Panc1 (cell line): ENCODE data around the gene CDH13. TPM values are rescaled to one million over a fixed set of nuclear protein-coding genes. Genes with fewer than 3 reads are reported as not detected.

ENCODE experiments used
- ATAC-seq: fragments of 200-7000 bp; cut with Tn5 transposase; 2 replicates; pipeline ENCODE4 v1.9.1; 2020; ENCODE audit warnings: mild to moderate bottlenecking, moderate library complexity
- BruUV-seq: library from RNA; stranded (reverse); fragments of 400-500 nt; replicated peaks from 2 replicates; lab custom pipeline; 2021; lab: Mats Ljungman, UMichigan
- CTCF ChIA-PET: fragments of 300-600 bp; sonication (Branson Sonifier 250); formaldehyde crosslinking; loops from one replicate; lab custom pipeline; 2022; ENCODE audit warnings: antibody characterized with exemption; lab: Charles Lee
- POLR2A ChIA-PET: fragments of 300-600 bp; sonication (Branson Sonifier 250); formaldehyde crosslinking; loops from one replicate; lab custom pipeline; 2022; ENCODE audit warnings: antibody characterized with exemption; lab: Charles Lee
- DNase-seq: peaks from one replicate; pipeline ENCODE4 v3.0.0-alpha.2; 2010; ENCODE audit warnings: low read depth, low spot score
- H3K27ac ChIP-seq: 2 replicates; pipeline ENCODE4 v1.5.1; 2011; ENCODE audit warnings: mild to moderate bottlenecking, low read length, inconsistent platforms
- H3K27me3 ChIP-seq: fragments of 200-500 bp; sonication (Bioruptor generic); 2 replicates; pipeline ENCODE4 v1.6.0; 2014; ENCODE audit warnings: low read length, inconsistent platforms; ENCODE audit not compliant: control insufficient read depth, insufficient read depth
- H3K36me3 ChIP-seq: fragments of 200-500 bp; sonication (Bioruptor generic); 2 replicates; pipeline ENCODE4 v1.5.1; 2014; ENCODE audit warnings: inconsistent platforms, mild to moderate bottlenecking, low read length, moderate library complexity; ENCODE audit not compliant: control insufficient read depth, insufficient read depth
- H3K4me1 ChIP-seq: 2 replicates; pipeline ENCODE4 v1.5.1; 2011; ENCODE audit warnings: inconsistent platforms, mild to moderate bottlenecking, low read length, moderate library complexity; ENCODE audit not compliant: control insufficient read depth, insufficient read depth
- H3K4me3 ChIP-seq, 2 experiments: 2 replicates each; pipeline ENCODE4 v1.5.1; 2011 to 2012; ENCODE audit warnings: low read depth in 2 of 2, low read length in 2 of 2, mild to moderate bottlenecking in 2 of 2, inconsistent platforms in 1 of 2, moderate library complexity in 1 of 2
- H3K9me3 ChIP-seq: fragments of 200-500 bp; sonication (Bioruptor generic); 2 replicates; pipeline ENCODE4 v1.5.1; 2014; ENCODE audit warnings: low read depth, mild to moderate bottlenecking, inconsistent platforms, low read length, moderate library complexity; ENCODE audit not compliant: control insufficient read depth, insufficient read depth
- POLR2AphosphoS5 ChIP-seq: IDR thresholded peaks from 2 replicates; pipeline ENCODE4 v1.6.1; 2012; ENCODE audit warnings: mild to moderate bottlenecking, low read depth, low read length, moderate library complexity
- SIN3A ChIP-seq: IDR thresholded peaks from 2 replicates; pipeline ENCODE4 v1.6.1; 2012; ENCODE audit warnings: low read depth, mild to moderate bottlenecking, low read length, moderate library complexity, borderline replicate concordance; ENCODE audit not compliant: insufficient read depth
- TCF7L2 ChIP-seq: IDR thresholded peaks from 2 replicates; pipeline ENCODE4 v1.6.1; 2011; ENCODE audit warnings: mild to moderate bottlenecking, low read depth, low read length, inconsistent platforms
- in situ Hi-C: cut with HindIII; loops from 2 replicates; pipeline ENCODE4 v1.10.0; 2016; ENCODE audit warnings: low sequenced_read_pairs, low pct_unique_long_range_greater_than_20kb
- intact Hi-C: fragments of 100-400 bp; cut with micrococcal nuclease; formaldehyde crosslinking; loops from one replicate; pipeline ENCODE4 v1.10.0; 2022; ENCODE audit not compliant: unreplicated experiment
- total RNA-seq: library from RNA; stranded (reverse); gene quantifications from one replicate; pipeline ENCODE4 v1.2.1, GENCODE V29; 2021; ENCODE audit not compliant: unreplicated experiment
- TF ChIP-seq, protein P1 (sequence below), 2 experiments: IDR thresholded peaks; 2 replicates each; pipeline ENCODE4 v1.6.1; 2011 to 2012; ENCODE audit warnings: low read depth in 2 of 2, control low read depth in 1 of 2, low read length in 1 of 2, mild to moderate bottlenecking in 1 of 2, moderate library complexity in 1 of 2; ENCODE audit not compliant: insufficient read depth in 1 of 2
- TF ChIP-seq, protein P2 (sequence below): fragments of 450-650 bp; IDR thresholded peaks from 2 replicates; pipeline ENCODE4 v1.5.1; 2017; ENCODE audit warnings: mild to moderate bottlenecking

CDH13 gene
- total RNA-seq, 1 experiment from 2014 or later, result not detected

DNA sequence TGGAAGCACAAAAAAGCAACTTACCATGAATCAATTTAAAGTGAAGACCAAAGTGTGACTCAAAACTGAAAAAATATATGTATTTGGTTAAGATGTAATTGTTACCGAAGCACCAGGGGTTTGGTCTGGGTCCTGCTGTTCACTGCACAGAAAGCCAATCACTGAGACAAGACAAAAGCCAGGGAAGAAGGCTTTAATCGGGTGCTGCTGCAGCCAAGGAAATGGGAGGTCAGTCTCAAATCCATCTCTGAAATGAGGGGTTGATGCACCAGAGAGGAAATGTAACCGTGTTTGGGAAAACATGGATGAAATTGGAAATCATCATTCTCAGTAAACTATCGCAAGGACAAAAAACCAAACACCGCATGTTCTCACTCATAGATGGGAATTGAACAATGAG lies 1107.4 kb downstream of the CDH13 start:
- H3K4me3 ChIP-seq, result no peak overlapping the region
- intact Hi-C loops, result no loop called here
- no peaks in the 10 kb centered on the region for H3K4me1 ChIP-seq
- no peak overlapping the region for H3K27ac ChIP-seq
- no TSS peak for BruUV-seq
- ChIA-PET POLR2A (no interaction called here), CTCF (no interaction called here)
- in situ Hi-C loops, result no loop called here
- no peak for ATAC-seq
- no peaks in the 10 kb centered on the region for H3K9me3 ChIP-seq
- no peaks in the 10 kb centered on the region for H3K27me3 ChIP-seq
- H3K36me3 ChIP-seq, result no peaks in the 10 kb centered on the region
- no peak for TF ChIP-seq POLR2AphosphoS5
- TF ChIP-seq, protein P1, sequence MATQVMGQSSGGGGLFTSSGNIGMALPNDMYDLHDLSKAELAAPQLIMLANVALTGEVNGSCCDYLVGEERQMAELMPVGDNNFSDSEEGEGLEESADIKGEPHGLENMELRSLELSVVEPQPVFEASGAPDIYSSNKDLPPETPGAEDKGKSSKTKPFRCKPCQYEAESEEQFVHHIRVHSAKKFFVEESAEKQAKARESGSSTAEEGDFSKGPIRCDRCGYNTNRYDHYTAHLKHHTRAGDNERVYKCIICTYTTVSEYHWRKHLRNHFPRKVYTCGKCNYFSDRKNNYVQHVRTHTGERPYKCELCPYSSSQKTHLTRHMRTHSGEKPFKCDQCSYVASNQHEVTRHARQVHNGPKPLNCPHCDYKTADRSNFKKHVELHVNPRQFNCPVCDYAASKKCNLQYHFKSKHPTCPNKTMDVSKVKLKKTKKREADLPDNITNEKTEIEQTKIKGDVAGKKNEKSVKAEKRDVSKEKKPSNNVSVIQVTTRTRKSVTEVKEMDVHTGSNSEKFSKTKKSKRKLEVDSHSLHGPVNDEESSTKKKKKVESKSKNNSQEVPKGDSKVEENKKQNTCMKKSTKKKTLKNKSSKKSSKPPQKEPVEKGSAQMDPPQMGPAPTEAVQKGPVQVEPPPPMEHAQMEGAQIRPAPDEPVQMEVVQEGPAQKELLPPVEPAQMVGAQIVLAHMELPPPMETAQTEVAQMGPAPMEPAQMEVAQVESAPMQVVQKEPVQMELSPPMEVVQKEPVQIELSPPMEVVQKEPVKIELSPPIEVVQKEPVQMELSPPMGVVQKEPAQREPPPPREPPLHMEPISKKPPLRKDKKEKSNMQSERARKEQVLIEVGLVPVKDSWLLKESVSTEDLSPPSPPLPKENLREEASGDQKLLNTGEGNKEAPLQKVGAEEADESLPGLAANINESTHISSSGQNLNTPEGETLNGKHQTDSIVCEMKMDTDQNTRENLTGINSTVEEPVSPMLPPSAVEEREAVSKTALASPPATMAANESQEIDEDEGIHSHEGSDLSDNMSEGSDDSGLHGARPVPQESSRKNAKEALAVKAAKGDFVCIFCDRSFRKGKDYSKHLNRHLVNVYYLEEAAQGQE (IDR thresholded peaks at IDR 0.05; ENCODE audit: insufficient read depth in 1 of 2, low read depth in 2 of 2, low read length in 1 of 2), result no peak
- TF ChIP-seq, protein P2, sequence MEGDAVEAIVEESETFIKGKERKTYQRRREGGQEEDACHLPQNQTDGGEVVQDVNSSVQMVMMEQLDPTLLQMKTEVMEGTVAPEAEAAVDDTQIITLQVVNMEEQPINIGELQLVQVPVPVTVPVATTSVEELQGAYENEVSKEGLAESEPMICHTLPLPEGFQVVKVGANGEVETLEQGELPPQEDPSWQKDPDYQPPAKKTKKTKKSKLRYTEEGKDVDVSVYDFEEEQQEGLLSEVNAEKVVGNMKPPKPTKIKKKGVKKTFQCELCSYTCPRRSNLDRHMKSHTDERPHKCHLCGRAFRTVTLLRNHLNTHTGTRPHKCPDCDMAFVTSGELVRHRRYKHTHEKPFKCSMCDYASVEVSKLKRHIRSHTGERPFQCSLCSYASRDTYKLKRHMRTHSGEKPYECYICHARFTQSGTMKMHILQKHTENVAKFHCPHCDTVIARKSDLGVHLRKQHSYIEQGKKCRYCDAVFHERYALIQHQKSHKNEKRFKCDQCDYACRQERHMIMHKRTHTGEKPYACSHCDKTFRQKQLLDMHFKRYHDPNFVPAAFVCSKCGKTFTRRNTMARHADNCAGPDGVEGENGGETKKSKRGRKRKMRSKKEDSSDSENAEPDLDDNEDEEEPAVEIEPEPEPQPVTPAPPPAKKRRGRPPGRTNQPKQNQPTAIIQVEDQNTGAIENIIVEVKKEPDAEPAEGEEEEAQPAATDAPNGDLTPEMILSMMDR, result no peak
- DNase-seq, result no peak

DNA sequence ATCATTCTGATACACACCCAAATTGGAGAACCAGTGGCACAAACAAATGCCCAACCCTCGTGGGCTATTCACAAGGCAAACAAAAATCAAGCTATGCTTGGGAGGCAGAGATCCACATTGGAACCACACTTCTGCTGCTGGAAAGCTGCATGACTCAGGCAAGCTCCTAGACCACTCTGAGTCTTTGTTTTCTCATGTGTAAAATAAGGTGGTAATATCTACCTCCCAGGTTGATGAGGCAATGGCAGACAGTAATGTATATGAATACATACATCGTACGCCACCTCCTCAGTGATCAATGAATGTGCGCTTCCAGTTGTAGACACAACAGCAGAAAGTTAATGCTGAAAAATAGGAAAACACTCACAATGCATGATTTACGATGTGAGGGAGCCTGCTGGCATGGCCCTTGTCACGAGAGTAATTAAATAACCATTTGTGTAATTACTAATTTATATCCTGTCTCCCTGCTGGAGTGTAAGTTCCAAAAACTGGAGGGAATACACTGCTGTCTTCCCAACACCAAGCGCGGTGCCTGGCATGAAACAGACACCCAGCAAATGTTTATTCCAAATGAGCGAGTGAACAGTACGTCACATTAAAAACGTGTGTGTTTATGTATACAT lies 1111.1 kb downstream of the CDH13 start:
- DNase-seq (no peak), ATAC-seq (no peak)
- Histone ChIP-seq H3K27me3 (no peaks in the 10 kb centered on the region; the same call in 1 of the 2 replicates), H3K27ac (no peak overlapping the region), H3K4me3 (no peak overlapping the region), H3K4me1 (no peaks in the 10 kb centered on the region), H3K36me3 (no peaks in the 10 kb centered on the region), H3K9me3 (no peaks in the 10 kb centered on the region)
- TF ChIP-seq TCF7L2 (no peak), SIN3A (no peak), POLR2AphosphoS5 (no peak)
- TF ChIP-seq, protein P1 (IDR thresholded peaks at IDR 0.05; ENCODE audit: insufficient read depth in 1 of 2, low read depth in 2 of 2, low read length in 1 of 2), result no peak
- TF ChIP-seq, protein P2, result no peak
- ChIA-PET POLR2A (no interaction called here), CTCF (no interaction called here)
- BruUV-seq, result no TSS peak
- intact Hi-C loops (no loop called here), in situ Hi-C loops (no loop called here)
